GM19438 (cell line): ENCODE results near the gene RGL2.
"Not testable (repeated sequence)": the region's sequence is repeated elsewhere in the genome, so short reads cannot be mapped to it uniquely, and the experiment has no call there.

Source experiments
- ATAC-seq: cut with Tn5 transposase; IDR thresholded peaks from one replicate; pipeline ENCODE4 v1.9.1; 2021; ENCODE audit warnings: low read depth; ENCODE audit not compliant: unreplicated experiment

RGL2 gene

DNA sequence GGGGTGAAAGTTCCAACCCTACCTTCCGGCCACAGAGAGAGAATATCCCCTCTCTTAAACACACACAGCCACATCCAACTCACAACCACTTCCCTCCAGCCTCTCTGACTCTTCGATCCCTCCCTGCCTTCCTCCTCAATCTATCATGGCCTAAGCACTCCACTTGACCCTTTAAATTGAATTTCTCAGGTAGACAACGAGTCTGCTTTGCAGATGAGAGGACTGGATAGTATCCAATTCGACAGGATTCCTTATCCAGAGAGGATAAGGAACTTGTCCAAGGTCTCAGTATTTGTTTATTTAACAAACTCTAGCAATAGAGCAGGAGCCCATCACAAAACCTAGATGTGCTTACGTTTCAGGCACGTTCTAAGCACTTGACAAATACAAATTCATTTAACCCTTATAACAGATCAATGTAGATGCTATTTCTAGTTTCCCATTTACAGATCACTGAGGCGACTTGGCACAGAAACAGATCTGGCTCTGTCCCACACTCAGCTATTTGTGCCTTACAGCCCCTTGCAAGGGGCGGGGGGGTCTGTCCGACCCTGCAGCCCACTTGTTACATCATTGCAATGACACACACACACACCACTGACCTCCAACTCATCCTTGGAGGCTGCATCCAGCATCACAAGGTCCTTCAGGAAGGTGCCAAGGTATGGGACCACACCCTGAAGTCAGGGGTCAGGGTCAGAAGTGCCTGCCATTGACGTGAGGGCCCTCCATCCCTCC, 4.5 kb downstream of the RGL2 start:
- no peak for ATAC-seq

DNA sequence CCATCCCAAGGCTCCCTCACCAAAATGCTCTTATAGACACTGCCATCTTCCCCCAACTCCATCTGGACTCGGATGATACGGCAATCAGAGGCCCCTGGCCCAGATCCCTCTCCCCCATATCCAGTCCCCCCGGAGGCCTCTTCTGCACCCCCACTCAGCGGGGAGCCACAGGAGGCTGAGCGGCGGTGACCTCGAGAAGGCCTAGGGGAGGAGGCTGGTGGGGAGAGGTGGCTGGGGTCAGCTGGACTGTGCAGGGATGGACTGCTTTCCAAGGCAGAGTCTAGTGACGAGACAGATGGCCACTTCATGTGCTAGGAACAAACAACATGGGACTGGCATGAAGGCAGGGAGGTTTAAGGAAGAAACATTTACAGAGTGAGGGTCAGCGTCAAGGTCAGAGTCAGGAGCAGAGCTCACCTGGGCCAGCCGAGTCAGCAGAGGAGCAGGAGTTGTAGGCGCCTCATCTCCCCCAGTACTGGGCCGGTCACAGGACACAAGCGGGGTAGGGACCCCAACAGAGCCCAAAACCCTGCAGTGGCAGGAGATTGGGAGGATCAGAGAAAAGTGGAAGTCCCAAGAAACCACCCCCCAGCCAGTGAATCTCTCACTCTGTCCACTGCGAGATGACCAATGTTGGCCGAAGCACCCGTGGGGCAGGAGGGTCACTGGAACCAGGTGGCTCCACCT, 5.6 kb downstream of the RGL2 start:
- no peak for ATAC-seq

DNA sequence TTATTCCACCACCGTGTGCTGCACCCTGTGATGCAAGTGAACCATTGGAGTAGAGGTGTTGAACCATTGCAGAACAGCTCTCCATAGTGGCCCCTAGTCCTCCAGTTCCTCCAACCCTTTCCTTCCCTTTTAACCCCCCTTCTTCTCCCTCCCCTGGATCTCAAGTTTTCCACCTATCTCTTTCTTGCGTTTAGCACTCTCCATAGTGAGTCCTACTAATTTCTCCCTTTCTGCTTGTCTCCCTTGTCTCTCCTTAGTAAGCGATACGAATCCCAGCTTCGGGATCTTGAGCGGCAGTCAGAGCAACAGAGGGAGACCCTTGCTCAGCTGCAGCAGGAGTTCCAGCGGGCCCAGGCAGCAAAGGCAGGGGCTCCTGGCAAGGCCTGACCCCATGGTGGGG, 8.3 kb downstream of the RGL2 start:
- ATAC-seq: no peak

DNA sequence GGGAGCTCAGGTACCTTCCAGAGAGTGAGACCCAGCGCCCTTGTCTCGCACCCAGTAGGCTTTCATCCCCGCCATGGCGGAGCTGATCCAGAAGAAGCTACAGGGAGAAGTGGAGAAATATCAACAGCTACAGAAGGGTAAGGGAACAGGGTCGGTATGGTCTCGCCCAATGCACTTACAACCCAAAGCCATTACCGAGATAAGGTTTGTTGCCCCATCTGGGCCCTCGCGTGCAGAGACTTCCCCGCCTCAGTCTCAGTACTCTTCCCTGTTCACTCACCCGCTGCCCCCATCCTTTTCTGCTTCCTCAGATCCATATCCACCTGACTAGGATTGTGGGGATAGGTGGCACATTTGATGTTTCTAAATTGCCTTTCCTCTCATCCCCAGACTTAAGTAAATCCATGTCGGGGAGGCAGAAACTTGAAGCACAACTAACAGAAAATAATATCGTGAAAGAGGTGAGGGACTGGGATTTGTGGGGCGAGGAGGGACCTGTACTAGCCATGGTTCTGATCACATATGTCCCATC, 8.9 kb downstream of the RGL2 start:
- ATAC-seq: no peak

DNA sequence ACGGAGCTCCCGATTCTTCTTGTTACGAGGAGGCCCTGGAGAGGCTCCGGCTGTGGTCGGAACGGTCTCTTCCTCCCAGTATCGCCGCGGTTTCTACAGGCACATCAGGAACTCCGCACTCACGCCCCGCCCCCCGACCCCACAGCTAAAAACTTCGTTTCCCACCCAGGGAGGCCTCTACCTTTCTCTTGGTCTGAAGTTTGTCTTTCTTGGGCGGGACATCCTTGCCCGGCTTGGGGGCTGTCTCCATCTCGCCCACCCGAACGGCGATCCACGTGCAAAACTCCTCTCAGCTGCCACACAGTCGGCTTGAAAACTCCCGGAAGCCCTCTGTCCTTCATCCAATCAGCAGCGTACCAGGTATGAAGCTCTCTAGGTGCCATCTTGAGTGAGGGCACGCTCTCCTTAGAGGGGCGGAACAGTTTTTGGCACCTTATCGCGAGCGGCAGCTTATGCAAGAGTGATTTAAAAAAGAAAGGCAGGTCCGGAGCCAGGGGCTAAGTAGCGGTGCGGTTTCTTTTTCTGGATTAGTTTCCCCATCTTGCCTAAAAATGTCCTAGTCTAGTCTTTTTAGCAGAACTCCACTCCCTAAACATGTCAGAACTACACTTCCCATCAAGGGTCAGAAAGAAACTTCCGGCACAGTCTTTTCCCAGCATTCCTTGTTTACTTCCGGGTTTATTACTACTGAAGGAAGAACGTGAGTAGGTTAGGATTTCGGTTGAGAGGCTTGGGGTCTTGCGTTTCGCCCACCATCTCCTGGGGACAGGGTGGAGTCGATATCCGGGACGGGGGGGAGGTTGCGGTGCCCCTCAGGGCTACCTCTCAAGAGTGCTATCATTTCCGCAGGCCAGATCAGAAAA, 9.6 kb downstream of the RGL2 start, which contains the start of the genes PFDN6 and WDR46:
Gene PFDN6 (plus strand): TSS at position 681 of the 863 bp plus-strand sequence. CDS start 256 bp downstream, outside the sequence.
Gene WDR46 (minus strand): TSS at position 319 of the 863 bp plus-strand sequence. CDS start 69 bp downstream, at position 250.
- peak; percentile 80 for ATAC-seq

DNA sequence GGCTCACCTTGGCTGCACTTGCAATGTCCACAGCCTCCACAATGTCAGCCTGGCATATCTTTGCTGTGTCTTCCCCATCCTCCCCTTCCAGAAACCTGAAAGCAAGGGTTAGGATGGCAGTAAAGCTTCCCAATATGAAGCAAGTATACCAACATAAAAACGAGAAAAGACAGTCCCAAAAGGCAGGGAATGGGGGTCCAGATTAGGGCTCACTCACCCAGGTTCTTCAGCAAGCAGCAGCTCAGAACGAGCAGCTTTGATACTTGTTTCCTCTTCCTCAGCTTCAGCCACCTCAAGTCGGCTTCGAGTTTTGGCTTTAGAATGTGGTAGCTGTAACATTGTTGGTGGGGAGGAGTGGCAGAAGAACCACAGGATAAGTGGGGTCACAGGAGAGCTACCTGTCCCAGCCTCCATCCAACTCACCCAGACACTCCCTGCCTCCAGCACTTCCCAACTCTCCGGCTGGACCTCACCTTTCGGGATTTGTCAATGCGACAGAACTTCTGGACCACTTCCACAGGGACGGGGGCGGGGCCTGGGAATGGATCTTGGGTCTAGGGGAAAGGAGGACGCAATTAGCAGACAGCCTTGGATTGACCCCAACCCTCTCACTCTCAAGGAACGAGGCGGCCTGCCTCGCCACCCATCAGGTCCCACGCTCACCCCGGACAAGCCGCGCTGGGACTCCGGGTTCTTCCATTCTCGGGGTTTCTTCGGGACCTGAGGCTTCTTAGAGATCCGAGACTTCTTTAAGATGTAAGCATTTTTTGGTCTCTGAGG, 10.4 kb downstream of the RGL2 start:
- no peak for ATAC-seq

DNA sequence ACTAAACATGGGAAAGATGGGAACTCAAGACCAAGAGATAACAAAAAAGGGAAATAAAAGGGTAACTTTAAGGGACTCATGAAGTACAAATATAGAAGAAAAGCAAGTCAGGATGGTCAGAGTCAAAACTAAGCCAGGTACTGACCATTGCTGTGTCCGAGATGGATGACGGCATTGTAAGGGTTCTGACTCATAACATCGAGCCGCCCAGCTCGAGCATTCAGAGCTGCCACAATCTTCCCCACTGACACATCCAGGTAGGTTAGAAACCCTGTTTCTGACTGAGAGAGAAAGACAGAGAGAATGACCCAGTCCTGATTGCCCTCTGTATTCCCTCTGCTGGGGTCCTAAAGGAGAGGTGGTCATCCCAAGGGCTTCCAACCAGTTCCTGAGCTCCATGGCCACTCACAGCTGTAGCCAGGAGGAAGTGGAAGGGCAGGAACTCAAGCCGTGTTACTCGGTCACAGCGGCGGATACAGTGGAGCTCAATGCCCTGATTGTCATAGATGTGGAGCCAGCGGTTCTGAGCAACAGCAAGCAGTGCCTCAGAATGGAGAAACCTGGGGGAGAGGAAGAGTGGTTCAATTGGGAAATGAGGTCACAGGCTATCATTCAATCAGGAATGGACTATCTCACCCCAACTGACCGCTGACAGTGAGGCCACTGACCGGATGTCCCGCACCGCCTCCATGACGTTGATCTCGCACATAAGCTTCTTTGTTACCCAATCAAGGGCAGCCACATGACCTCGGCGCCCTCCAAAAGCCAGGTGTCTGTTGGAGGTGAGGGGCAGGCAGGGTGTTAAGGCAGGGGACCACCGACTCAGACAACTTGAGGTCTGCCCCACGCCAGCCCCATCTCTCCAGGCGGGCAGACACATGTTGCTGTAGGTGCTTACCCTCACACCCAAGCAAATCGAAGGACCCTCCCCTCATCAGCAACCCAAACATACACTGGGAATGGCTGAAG, 11.5 kb downstream of the RGL2 start:
- no peak for ATAC-seq

DNA sequence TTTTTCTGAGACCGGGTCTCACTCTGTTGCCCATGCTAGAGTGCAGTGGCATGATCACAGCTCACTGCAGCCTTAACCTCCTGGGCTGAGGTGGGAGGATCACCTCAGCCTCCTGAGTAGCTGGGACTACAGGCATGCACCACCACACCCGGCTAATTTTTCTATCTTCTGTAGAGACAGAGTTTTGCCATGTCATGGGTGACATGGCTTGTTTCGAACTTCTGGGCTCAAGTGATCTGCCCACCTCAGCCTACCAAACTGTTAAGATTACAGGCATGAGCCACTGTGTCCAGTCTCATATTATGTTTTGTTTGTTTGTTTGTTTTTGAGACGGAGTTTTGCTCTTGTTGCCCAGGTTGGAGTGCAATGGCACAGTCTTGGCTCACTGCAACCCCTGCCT, 13.5 kb downstream of the RGL2 start:
- ATAC-seq: not testable (repeated sequence)

DNA sequence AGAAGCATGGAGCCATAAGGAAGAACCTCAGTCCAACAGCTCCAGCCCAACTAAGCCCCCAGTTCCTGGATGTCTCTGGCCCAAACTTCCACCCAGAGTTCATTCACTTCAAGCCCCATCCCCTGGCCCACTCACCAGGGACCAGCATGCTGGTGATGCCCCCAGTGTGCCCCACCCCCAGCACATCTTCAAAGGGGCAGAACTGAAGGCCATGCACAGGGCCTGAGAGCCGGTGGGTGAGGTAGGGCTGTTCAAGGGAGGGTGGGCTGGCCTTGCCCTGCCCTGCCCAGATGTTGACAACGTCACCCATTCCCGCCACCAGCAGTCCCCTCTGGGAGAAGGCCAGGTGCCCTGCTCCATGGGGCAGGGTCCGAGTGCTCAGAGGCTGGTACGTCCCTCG, 18.2 kb downstream of the RGL2 start:
- ATAC-seq: no peak

DNA sequence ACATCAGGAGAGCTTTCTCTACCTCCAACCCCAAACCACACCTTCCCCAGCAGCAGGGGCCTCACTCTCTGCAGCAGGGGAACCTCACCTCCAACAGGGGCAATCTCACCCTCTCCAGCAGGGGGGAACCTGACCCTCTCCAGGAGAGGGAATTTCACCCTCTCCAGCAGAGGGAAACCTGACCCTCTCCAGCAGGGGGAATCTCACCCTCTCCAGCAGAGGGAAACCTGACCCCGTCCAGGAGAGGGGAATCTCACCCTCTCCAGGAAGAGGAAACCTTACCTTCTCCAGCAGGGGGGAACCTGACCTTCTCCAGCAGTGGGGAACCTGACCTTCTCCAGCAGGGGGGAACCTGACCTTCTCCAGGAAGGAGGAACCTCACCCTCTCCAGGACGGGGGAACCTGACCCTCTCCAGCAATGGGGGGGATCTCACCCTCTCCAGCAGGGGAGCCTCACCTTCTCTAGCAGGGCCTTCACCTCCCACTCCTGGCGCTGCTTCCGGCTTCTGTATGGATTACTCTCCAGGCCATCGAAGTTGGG, 18.7 kb downstream of the RGL2 start:
- no peak for ATAC-seq

DNA sequence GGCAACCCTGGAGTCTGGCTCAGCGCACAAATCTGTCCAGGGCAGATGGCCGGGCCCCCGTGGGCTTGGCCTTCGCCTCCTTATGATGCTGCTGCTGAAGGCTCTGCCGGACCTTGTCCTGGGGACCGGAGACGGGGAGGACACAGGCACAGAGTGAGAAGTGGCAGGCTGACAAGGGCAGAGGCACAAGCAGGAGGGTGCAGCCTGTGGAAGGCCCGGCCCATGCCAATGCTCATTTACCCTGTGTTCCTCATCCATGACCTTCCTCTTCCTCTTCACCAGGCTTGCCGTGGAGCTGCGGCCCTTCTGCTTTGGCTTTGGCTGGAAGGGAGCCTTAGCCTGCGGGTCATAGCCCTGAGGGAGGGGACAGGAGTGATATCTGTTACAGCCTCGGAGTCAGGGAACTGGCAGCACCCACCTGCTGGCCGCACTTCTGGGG, 19.5 kb downstream of the RGL2 start:
- no peak for ATAC-seq

DNA sequence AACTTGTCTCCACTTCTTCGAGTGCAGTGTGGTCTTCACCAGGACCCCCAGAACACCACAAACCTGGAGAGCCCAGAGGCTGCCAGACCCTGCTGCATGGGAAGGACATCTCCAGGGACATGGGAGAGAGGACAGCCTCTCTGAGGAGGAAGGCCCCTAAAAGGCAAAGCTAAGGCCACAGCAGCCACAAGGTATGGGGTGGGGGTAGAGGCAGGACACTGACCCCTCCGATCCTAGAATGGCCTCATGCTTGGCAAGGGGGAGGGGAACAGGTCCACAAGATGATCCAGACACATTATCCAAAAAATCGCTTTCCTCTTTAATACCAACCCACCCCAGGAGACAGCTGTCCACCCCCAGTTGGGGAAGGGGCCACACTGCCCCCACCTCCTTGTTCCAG, 19.9 kb downstream of the RGL2 start:
- ATAC-seq: no peak

DNA sequence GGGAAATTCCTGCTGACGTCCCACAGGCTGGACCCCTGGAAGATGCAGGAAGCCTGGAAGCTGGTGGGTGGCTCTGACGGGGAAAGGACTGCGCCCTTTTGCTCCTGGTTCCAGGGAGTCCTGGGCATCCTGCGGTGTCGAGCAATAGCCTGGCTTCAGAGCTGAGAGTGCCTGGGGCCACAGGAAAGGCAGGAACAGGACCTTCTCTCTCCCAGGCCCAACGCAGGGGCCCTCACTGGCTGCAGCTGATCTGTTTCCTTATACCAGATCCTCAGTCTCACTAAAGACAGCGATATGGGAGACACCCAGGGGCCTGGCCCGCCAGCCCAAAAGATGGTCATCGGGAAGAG, 20.4 kb downstream of the RGL2 start:
- no peak for ATAC-seq

DNA sequence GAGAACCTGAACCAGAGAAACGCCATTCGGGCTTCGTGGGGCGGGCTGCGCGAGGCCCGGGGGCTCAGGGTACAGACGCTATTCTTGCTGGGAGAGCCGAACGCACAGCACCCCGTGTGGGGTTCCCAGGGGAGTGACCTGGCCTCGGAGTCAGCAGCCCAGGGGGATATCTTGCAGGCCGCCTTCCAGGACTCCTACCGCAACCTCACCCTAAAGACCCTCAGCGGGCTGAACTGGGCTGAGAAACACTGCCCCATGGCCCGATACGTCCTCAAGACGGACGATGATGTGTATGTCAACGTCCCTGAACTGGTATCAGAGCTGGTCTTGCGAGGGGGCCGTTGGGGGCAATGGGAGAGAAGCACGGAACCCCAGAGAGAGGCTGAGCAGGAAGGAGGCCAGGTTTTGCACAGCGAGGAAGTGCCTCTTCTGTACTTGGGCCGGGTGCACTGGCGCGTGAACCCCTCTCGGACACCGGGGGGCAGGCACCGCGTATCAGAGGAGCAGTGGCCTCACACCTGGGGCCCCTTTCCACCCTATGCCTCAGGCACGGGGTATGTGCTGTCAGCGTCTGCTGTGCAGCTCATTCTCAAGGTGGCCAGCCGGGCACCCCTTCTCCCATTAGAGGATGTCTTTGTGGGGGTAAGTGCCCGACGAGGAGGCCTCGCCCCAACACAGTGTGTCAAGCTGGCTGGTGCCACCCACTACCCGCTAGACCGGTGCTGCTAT, 20.9 kb downstream of the RGL2 start:
- peak; percentile 28 for ATAC-seq

DNA sequence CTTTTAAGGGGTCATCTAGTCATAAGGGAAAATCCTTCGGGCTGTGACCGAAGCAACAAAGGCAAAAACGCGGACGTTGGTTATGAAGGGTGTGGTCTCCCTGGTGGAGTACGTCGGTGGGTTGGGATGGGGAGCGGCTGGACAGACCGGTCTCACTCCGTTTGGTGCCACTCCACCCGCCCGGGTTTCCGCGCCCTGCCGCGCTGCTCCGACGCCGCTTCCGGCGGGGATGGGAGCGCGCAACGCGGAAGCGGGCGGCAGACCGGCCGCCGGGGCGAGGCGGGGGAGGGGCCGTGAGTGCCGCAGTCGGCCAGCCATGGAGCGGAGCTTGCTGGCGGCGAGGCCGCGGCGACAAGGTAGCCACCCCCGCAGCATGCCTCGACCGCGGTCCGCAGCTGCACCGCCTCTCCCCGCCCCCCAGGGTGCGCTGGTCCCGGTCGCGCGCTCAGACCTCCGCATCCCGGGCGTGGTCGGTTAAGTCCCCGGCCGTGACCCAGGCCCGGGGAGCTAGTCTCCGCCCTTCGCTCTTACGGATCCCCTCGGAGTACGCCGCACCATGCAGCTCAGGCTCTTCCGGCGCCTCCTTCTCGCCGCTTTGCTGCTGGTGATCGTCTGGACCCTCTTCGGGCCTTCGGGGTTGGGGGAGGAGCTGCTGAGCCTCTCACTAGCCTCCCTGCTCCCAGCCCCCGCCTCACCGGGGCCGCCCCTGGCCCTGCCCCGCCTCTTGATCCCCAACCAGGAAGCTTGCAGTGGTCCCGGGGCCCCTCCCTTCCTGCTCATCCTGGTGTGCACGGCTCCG, 21.7 kb downstream of the RGL2 start, which contains the start of gene B3GALT4:
Gene B3GALT4 (plus strand): TSS at position 260 of the 799 bp plus-strand sequence. CDS start 297 bp downstream, at position 557.
- peak; percentile 52 for ATAC-seq

DNA sequence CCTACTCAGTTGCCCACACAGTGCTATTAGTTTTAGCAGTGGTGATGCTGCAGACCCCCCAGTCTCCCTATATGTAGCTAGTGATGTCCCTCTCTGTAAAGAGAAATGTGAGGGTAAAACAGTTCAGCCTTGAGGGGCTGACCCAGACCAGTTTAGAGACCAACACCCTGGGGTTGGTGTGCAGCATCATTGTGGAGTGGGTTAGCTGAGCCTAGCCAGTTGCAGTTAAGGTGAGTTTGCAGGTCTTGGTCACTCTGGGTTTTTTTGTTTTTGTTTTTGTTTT, 22.2 kb downstream of the RGL2 start:
- ATAC-seq: no peak
